ENCODE data around the gene RNF25.

RNF25 gene

GRCh38 chr2:218623366-218623705 lies 48.5 kb downstream of the RNF25 start:
- H3K27ac ChIP-seq (ENCODE audit: low read depth, low read length) = no peak overlapping the region

GRCh38 chr2:218622606-218623365 lies 49.0 kb downstream of the RNF25 start:
- H3K9me3 ChIP-seq (ENCODE audit: control insufficient read depth, insufficient read depth, low read depth, low read length) = no peaks in the 10 kb centered on the region
- peaks cover 7% of the 10 kb centered on the region; the same call in 1 of the 2 replicates for H3K4me1 ChIP-seq (ENCODE audit: control insufficient read depth, insufficient read depth, low read length)
- no peak overlapping the region for H3K4me3 ChIP-seq (ENCODE audit: low read depth, low read length)
- no peak overlapping the region for H3K9ac ChIP-seq (ENCODE audit: low read length)
- no peak overlapping the region for H3K27ac ChIP-seq (ENCODE audit: low read depth, low read length)
- no peaks in the 10 kb centered on the region for H3K36me3 ChIP-seq (ENCODE audit: control insufficient read depth, insufficient read depth, low read length)
- no peaks in the 10 kb centered on the region for H3K27me3 ChIP-seq (ENCODE audit: control insufficient read depth, insufficient read depth, low read length)

More at GRCh38 chr2:218623366-218623705, 48.5 kb downstream of the RNF25 start:
- Histone ChIP-seq H3K27me3 (ENCODE audit: control insufficient read depth, insufficient read depth, low read length) (no peaks in the 10 kb centered on the region), H3K9me3 (ENCODE audit: control insufficient read depth, insufficient read depth, low read depth, low read length) (no peaks in the 10 kb centered on the region), H3K9ac (ENCODE audit: low read length) (no peak overlapping the region), H3K4me3 (ENCODE audit: low read depth, low read length) (no peak overlapping the region), H3K36me3 (ENCODE audit: control insufficient read depth, insufficient read depth, low read length) (no peaks in the 10 kb centered on the region), H3K4me1 (ENCODE audit: control insufficient read depth, insufficient read depth, low read length) (peaks cover 7% of the 10 kb centered on the region; the same call in 1 of the 2 replicates)

- H3K4me1 ChIP-seq (ENCODE audit: control insufficient read depth, insufficient read depth, low read length) = peaks cover 7% of the 10 kb centered on the region; the same call in 1 of the 2 replicates
- no peak overlapping the region for H3K27ac ChIP-seq (ENCODE audit: low read depth, low read length)
- H3K4me3 ChIP-seq (ENCODE audit: low read depth, low read length) = no peak overlapping the region
- H3K36me3 ChIP-seq (ENCODE audit: control insufficient read depth, insufficient read depth, low read length) = no peaks in the 10 kb centered on the region
- no peaks in the 10 kb centered on the region for H3K9me3 ChIP-seq (ENCODE audit: control insufficient read depth, insufficient read depth, low read depth, low read length)
- H3K9ac ChIP-seq (ENCODE audit: low read length) = no peak overlapping the region
- no peaks in the 10 kb centered on the region for H3K27me3 ChIP-seq (ENCODE audit: control insufficient read depth, insufficient read depth, low read length)
Measured at GRCh38 chr2:218621007-218621406, 50.8 kb downstream of the RNF25 start.

- H3K4me1 ChIP-seq (ENCODE audit: control insufficient read depth, insufficient read depth, low read length) = peaks cover 7% of the 10 kb centered on the region; the same call in 1 of the 2 replicates
- no peak overlapping the region for H3K4me3 ChIP-seq (ENCODE audit: low read depth, low read length)
- no peaks in the 10 kb centered on the region for H3K9me3 ChIP-seq (ENCODE audit: control insufficient read depth, insufficient read depth, low read depth, low read length)
- no peaks in the 10 kb centered on the region for H3K27me3 ChIP-seq (ENCODE audit: control insufficient read depth, insufficient read depth, low read length)
- H3K36me3 ChIP-seq (ENCODE audit: control insufficient read depth, insufficient read depth, low read length) = no peaks in the 10 kb centered on the region
- H3K9ac ChIP-seq (ENCODE audit: low read length) = no peak overlapping the region
- no peak overlapping the region for H3K27ac ChIP-seq (ENCODE audit: low read depth, low read length)
Measured at GRCh38 chr2:218618102-218618860, 53.5 kb downstream of the RNF25 start.

GRCh38 chr2:218615868-218616315 lies 55.9 kb downstream of the RNF25 start:
- no peak overlapping the region for H3K4me3 ChIP-seq (ENCODE audit: low read depth, low read length)
- H3K4me1 ChIP-seq (ENCODE audit: control insufficient read depth, insufficient read depth, low read length) = no peaks in the 10 kb centered on the region
- no peak overlapping the region for H3K27ac ChIP-seq (ENCODE audit: low read depth, low read length)
- no peaks in the 10 kb centered on the region for H3K27me3 ChIP-seq (ENCODE audit: control insufficient read depth, insufficient read depth, low read length)
- H3K36me3 ChIP-seq (ENCODE audit: control insufficient read depth, insufficient read depth, low read length) = no peaks in the 10 kb centered on the region
- H3K9ac ChIP-seq (ENCODE audit: low read length) = no peak overlapping the region
- H3K9me3 ChIP-seq (ENCODE audit: control insufficient read depth, insufficient read depth, low read depth, low read length) = no peaks in the 10 kb centered on the region

All from HUES6 (cell line).